DOHH2 (cell line): ENCODE results near the gene SCN1B.

Experiments
- EZH2phosphoT487 ChIP-seq: fragments of 200-600 bp; sonication (generic); IDR thresholded peaks from 2 replicates; pipeline ENCODE4 v1.6.1; 2017; ENCODE audit warnings: borderline replicate concordance, mild to moderate bottlenecking, antibody characterized with exemption, low read length, moderate library complexity, mixed read lengths
- TF ChIP-seq, protein P1 (sequence below): fragments of 200-600 bp; sonication (generic); IDR thresholded peaks from one replicate; pipeline ENCODE4 v1.5.1; 2014; ENCODE audit warnings: antibody characterized with exemption, mild to moderate bottlenecking, low read depth, low read length; ENCODE audit not compliant: poor library complexity, severe bottlenecking

- TF ChIP-seq, protein P1, sequence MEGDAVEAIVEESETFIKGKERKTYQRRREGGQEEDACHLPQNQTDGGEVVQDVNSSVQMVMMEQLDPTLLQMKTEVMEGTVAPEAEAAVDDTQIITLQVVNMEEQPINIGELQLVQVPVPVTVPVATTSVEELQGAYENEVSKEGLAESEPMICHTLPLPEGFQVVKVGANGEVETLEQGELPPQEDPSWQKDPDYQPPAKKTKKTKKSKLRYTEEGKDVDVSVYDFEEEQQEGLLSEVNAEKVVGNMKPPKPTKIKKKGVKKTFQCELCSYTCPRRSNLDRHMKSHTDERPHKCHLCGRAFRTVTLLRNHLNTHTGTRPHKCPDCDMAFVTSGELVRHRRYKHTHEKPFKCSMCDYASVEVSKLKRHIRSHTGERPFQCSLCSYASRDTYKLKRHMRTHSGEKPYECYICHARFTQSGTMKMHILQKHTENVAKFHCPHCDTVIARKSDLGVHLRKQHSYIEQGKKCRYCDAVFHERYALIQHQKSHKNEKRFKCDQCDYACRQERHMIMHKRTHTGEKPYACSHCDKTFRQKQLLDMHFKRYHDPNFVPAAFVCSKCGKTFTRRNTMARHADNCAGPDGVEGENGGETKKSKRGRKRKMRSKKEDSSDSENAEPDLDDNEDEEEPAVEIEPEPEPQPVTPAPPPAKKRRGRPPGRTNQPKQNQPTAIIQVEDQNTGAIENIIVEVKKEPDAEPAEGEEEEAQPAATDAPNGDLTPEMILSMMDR, result no peak
- no peak for TF ChIP-seq EZH2phosphoT487
Measured at GRCh38 chr19:35027851-35028599, 2.2 kb upstream of the SCN1B start.
